GM18520 (cell line): ENCODE measurements around the gene ATAD1.
"Not testable (repeated sequence)": the region's sequence is repeated elsewhere in the genome, so short reads cannot be mapped to it uniquely, and the experiment has no call there.

Experiments used
- ATAC-seq: cut with Tn5 transposase; IDR thresholded peaks from one replicate; pipeline ENCODE4 v1.9.1; 2021; ENCODE audit not compliant: unreplicated experiment

ATAD1 gene, protein sequence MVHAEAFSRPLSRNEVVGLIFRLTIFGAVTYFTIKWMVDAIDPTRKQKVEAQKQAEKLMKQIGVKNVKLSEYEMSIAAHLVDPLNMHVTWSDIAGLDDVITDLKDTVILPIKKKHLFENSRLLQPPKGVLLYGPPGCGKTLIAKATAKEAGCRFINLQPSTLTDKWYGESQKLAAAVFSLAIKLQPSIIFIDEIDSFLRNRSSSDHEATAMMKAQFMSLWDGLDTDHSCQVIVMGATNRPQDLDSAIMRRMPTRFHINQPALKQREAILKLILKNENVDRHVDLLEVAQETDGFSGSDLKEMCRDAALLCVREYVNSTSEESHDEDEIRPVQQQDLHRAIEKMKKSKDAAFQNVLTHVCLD

DNA sequence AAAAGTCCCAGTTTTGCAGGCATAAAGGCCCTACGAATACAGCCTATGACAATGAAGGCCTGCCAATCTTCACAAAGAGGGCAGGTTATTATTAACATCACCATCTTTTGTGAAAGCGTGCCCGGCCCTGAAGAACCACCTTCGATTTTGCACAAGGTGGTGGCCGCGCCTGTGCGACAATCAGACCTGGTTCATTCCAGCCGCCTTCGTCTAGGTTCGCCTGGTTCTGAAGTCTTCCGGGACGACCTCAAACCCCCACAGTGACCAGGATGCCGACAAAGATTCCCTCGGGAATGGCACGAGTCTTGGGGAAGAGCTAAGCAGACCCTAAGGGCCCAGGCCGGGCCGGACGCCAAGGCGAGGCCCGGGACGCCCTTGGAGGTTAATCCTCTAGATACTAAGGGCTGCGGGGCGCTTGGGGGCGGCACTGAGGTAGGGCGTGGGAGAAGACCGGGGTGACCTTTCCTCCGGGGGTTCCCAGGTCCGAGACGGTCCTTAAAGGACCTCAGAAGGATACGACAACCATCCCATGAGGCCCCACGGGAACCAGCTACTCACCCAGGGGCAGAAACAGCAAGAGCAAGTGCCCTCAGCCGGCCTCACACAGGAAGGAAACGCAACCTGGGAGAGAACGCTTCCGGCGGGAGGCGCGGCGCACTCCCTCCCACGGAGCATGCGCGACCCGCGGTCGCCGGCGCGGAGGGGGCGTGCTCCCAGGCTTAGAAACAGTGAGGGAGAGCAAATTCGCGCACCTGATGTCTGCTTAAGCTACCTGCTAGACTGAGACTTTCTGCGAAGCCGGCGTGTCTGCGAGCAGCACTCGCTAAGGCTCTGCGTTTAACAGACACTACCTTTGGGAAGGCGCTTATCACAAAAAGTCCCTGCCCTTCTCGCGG lies at the start of gene ATAD1:
ATAD1 (minus strand) TSS at position 618 of the 896 bp plus-strand sequence. CDS start 3,627 bp downstream, outside the sequence.
- peak; percentile 59 for ATAC-seq

DNA sequence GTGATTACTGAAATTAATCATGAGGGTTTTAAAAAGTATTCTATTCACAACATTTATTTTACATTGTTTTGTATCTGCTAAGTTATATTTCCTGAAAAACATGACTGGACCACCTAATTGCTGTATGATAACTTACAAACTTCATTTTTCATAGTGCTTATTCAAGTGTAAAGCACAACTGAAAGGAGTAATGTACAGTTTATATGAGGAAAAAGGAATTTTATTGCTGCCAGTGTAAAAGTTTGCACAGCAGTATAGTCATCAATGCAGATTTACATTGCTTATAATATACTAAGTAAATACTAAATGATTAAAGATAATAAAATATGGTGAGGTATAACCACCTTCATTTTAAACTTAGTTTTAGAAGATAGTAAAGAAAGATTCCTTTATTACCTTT lies 49.4 kb upstream of the ATAD1 start:
- ATAC-seq, result no peak

DNA sequence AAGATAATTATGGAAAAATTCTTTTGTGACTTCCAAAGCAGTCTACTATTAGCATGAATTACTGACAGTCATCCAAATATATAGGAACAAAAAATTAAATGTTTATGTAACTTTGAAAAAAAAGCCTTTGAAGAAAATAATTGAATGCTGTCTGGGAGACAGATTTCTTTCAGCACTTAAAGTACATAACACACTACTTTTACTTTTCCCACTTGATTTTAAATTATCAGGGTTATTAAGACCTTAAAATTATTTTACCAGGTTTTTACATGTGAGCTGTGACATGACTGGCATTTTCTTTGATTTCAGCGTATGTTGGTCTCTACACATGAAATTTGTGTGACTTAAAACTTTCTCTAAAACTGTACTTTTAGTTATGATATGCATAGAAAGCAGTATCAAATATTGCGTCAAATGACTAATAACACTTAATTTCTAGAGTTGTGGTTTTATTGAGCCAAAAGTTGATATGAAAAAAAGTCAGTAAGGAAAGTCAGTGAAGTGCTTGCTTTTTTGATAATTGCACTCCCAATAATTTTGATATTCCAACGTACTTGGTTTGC lies 48.5 kb upstream of the ATAD1 start:
- no peak for ATAC-seq

DNA sequence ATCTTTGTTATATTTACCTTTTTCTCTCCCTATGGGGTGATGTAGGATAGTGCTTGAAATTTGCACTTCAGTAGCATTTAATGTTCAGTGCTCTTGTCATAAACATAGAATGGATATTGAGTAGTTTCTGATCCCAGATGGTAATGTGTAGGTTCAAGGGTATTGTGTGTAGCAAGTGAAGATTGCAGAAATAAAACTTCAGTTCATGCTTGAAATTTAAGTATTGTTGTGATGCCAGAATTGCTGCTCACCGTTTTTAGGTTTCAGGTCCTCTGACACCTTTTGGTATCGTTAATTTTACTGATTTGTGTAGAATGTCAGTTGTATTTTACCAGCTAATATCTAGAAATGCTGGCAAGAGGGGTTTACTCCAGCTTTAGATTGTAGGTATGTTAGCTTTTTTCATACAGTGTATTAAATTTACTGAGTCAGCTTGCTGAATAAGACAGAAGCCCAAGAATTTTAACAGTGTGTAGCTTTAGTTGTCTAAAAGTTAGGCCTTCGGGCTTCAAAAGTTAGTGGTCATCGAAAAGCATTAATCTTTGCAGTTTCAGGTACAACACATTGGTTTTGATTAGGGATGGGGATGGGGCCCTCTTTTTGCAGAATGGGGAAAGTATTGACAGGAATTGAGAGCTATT lies 47.3 kb upstream of the ATAD1 start:
- ATAC-seq, result no peak

DNA sequence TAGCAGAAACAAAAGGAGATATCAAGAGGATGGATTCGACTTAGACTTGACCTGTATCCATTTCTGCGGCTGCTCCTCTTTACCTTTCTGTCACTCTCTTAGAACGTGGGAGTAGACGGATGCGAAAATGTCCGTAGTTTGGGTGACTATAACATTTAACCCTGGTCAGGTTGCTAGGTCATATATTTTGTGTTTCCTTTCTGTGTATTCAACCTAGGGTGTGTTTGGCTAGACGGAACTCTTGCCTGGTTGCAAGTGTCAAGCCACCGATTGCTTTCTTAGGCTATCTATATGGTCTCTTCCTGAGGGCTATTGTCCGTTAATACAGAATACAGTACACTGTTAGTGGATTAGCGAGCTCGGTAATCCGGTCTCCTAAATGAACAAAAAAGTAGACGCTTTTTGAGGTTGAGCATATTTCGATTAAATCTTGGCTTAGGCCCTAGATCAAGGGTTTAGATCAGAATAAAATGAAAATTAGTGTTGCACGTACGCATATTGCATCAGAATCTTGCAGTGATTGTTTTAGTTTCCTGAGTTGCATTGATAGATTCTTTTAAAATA lies 46.6 kb upstream of the ATAD1 start:
- ATAC-seq, result no peak

DNA sequence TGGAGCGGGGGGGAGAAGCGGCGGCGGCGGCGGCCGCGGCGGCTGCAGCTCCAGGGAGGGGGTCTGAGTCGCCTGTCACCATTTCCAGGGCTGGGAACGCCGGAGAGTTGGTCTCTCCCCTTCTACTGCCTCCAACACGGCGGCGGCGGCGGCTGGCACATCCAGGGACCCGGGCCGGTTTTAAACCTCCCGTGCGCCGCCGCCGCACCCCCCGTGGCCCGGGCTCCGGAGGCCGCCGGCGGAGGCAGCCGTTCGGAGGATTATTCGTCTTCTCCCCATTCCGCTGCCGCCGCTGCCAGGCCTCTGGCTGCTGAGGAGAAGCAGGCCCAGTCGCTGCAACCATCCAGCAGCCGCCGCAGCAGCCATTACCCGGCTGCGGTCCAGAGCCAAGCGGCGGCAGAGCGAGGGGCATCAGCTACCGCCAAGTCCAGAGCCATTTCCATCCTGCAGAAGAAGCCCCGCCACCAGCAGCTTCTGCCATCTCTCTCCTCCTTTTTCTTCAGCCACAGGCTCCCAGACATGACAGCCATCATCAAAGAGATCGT lies 46.0 kb upstream of the ATAD1 start:
- ATAC-seq, result not testable (repeated sequence)

DNA sequence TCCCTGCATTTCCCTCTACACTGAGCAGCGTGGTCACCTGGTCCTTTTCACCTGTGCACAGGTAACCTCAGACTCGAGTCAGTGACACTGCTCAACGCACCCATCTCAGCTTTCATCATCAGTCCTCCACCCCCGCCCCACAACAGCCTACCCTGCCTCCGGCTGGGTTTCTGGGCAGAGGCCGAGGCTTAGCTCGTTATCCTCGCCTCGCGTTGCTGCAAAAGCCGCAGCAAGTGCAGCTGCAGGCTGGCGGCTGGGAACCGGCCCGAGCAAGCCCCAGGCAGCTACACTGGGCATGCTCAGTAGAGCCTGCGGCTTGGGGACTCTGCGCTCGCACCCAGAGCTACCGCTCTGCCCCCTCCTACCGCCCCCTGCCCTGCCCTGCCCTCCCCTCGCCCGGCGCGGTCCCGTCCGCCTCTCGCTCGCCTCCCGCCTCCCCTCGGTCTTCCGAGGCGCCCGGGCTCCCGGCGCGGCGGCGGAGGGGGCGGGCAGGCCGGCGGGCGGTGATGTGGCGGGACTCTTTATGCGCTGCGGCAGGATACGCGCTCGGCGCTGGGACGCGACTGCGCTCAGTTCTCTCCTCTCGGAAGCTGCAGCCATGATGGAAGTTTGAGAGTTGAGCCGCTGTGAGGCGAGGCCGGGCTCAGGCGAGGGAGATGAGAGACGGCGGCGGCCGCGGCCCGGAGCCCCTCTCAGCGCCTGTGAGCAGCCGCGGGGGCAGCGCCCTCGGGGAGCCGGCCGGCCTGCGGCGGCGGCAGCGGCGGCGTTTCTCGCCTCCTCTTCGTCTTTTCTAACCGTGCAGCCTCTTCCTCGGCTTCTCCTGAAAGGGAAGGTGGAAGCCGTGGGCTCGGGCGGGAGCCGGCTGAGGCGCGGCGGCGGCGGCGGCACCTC lies 45.3 kb upstream of the ATAD1 start, which contains the start of the genes KLLN and PTEN:
KLLN (minus strand) TSS at position 481 of the 891 bp plus-strand sequence. CDS start 1,046 bp downstream, outside the sequence.
PTEN (plus strand) TSS at position 573 of the 891 bp plus-strand sequence. CDS start 845 bp downstream, outside the sequence.
- peak; percentile 35 for ATAC-seq

DNA sequence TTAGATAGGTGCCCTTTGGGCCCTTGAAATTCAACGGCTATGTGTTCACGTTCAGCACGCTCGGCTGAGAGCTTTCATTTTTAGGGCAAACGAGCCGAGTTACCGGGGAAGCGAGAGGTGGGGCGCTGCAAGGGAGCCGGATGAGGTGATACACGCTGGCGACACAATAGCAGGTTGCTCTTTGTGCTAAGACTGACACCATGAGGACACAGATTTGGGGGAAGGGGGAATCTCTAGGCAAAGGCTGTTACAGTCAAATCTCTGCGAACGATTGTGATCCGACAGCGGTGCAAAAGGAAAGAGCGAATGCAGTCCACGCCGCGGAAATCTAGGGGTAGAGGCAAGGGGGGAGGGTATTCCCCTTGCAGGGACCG lies 44.6 kb upstream of the ATAD1 start:
- no peak for ATAC-seq

DNA sequence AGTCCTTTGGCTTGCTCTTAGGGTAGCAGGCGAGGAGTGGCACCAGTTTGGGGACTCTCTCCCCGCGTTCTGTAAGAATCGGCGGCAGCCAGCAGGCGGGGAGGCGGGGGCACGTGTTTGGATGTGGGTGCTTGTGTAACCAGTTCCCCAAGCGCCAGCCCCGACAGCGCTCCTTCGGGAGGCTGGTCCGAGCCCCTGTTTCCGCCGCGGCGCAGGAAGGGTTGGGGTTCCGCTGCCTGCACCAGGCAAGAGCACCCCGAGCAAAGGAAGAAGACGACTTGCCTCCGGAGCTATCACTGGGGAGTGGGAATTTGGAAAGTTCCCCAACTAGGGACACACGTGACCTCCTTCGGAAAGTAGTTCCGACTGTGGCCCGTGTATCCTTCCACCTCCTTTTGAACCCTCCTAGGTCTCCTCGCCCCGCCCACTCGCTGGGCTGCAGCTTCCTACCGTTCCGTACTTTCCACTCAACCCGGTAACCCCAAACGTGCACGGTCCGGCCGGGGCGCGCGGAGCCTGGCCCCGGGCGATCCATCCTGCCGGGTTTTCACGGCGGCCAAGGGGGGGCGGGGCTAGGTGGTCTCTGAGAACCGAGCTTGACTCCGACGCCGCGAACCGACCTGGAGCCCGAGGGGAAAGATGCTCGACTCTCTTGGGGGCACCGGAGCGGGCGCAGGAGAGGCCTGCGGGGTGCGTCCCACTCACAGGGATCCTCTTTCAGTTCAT lies 44.1 kb upstream of the ATAD1 start:
- ATAC-seq, result peak; percentile 40

DNA sequence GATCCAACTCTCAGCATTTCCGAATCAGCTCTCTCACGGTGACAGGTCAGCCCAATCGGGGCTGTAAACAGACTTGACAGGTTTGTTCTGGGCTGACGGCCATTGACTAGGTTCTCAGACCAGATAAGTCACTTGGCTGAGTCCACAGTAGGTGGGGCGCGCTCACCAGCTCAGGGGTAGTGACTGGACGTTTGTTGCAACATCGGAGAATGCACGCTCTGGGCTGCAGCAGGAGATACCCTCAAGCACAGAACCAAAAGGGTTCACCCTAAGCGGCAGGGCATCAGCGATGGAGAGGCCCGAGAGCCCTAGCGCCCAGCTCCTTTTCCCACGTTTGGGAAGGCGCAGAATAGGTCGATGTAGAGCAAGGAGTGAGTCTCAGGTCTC lies 43.5 kb upstream of the ATAD1 start:
- ATAC-seq, result peak; percentile 11

DNA sequence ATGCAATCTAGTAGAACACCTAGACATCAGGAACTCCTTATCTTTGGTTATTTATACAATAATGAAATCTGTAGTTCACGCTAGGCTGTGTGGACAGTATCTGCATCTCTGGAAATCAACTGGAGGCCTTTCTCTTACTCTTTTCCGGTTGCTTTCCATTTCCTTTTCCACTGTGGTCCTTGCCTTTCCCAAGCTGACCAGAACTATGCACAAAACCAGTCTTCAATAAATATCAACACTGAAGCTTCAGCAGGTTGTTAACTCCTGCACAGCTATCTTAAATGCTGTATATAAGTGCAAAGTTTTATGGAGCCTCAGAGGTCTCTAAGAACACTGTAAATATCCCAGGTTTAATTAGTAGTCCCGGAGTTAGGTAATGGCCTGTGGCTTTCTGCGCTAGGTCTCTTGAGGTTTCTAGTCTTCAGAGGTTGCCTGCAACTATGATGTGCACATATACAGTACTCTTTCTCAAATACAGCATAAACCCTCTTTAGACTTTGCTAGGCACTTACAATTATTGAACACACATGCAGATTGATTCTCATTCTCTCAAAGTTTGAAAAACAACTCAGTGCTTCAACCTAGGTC lies 42.9 kb upstream of the ATAD1 start:
- ATAC-seq, result no peak

DNA sequence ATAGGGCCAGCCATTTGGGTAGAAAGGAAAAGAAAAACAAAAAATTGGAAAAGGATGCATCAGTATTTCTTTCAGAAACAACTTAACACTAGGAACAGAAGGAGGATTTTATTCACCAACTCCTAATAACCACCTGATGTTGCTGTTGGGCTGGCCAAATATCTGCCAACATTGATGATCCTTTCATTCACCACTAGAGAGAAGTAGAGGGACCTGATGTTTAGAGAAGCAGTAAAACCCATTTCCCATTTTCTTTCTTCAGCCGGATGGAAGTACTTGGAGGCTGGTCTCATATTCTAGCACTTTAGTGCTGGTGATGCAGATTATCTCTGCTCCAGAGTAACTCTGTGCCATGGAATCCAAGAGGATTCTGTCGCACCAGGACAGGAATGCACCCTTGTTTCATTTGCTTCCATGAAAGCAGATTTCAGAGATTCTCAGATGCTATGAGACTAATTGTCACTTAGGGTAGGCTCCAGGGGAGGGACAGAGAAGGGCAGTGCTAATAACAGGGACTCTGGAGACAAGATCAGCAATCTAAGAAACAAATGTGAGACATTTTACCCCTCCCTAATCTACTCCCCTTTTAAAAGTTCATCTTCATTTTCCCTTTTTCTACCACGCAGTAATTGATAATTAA lies 42.2 kb upstream of the ATAD1 start:
- no peak for ATAC-seq

DNA sequence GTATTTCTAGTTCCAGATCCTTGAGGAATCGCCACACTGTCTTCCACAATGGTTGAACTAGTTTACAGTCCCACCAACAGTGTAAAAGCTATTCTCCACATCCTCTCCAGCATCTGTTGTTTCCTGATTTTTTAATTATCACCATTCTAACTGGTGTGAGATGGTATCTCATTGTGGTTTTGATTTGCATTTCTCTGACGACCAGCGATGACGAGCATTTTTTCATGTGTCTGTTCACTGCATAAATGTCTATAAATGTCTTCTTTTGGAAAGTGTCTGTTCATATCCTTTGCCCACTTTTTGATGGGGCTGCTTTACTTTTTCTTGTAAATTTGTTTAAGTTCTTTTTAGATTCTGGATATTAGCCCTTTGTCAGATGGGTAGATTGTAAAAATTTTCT lies 37.6 kb upstream of the ATAD1 start:
- ATAC-seq, result not testable (repeated sequence)

DNA sequence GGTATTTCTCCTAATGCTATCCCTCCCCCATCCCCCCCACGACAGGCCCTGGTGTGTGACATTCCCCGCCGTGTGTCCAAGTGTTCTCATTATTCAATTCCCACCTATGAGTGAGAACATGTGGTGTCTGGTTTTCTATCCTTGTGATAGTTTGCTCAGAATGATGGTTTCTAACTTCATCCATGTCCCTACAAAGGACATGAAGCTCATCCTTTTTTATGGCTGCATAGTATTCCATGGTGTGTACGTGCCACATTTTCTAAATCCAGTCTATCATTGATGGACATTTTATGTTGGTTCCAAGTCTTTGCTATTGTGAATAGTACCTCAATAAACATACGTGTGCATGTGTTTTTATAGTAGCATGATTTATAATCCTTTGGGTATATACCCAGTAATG lies 37.2 kb upstream of the ATAD1 start:
- ATAC-seq, result not testable (repeated sequence)

DNA sequence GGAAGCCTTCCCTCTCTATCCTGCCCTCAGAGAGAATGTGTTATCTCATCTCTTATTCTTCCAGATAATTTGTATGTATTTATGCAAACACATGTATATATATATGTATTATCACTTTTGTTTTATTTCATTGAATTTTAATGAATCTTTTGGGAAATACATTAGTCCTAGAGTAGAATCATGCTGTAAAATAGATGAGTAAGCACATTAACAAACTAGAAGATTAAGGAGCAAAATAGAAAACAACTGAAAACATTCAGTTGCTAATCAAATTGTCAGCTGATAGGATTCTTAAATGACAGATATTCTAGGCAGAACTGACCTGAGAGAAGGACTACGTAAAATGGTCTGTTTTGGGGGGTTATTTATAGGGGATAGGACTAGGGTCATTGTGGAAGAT lies 34.1 kb upstream of the ATAD1 start:
- ATAC-seq, result no peak

DNA sequence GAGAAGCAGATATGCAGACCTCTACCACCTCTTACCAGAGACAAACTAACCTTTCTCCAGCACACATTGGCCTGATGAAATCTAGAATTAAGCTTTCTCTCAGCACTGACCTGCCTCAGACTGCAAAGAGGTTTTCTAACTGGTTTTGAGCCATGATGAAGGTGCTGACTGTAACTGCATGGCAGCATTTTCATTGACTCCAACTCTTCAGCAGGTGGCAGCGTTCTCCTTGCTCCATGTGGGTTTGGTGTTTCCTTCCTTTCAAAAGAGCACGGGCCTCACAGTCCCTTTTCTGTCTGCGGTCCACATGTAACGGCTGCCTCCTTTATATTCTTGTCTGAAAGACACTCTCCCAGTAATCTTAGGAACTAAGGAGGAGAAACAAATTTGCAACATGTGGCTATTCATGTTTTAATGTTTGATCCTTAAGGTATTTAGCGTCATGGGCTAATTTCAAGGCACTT lies 32.7 kb upstream of the ATAD1 start:
- ATAC-seq, result no peak

DNA sequence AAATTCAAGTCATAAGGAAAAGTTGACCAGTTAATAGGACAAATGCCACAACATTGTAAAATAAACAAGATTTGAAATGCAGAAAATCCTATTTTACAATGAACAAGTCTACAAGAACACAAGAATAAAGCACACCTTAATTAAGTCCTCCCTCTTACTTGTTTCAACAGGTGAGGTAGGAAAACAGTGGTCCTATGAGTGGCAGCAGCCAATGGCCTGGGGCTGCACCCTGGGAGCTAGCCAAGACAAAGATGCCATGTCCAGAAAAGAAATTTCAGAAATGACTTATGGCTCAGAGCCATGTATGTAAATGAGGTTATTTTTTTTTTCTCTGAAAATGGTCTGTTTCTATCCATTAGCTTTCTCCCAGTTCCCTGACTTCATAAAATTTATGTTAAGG lies 31.0 kb upstream of the ATAD1 start:
- ATAC-seq, result no peak

DNA sequence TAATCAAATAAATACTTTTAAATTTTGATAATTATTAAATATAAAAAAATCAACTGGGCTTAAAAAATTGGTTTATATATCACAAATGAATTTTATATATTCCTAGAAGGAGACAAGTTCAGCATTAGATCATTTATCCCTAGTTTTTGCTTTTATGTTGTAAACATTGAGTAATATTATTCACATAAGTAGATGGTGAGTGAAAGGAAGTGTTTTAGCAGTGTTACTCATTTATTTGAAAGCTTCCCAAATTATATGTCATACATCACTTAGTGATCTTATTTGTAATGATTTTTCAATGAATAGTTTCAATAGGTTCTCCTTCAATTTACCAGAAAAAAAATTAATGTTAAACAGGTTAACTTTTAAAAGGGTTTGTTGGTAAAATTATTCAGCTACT lies 29.5 kb upstream of the ATAD1 start:
- no peak for ATAC-seq
